Left forelimb (tissue), 1 donor: ENCODE results near the gene BRD3.
A peak's percentile ranks its signal among the peaks of the same experiment; 100 is the strongest.

Experiments
- DNase-seq: peaks from one replicate; pipeline ENCODE4 v3.0.0-alpha.2; 2018; ENCODE audit warnings: low spot score

BRD3 gene

GRCh38 chr9:134066913-134067851 is 644 bp downstream of the BRD3 start:
- peak; percentile 77 for DNase-seq

GRCh38 chr9:134066526-134066912 is 1.3 kb downstream of the BRD3 start:
- peak; percentile 54 for DNase-seq

GRCh38 chr9:134065612-134066419 is 2.0 kb downstream of the BRD3 start:
- peak; percentile 56 for DNase-seq

- DNase-seq: no peak
These were observed 3.1 kb downstream of the BRD3 start for GRCh38 chr9:134064711-134065110.

- peak; percentile 63 for DNase-seq
These were observed 4.0 kb downstream of the BRD3 start for GRCh38 chr9:134063571-134064450.

GRCh38 chr9:134063088-134063570 is 4.7 kb downstream of the BRD3 start:
- no peak for DNase-seq

- peak; percentile 57 for DNase-seq
These were observed 5.3 kb downstream of the BRD3 start for GRCh38 chr9:134062461-134063087.

GRCh38 chr9:134061688-134062371 is 6.0 kb downstream of the BRD3 start:
- peak; percentile 70 for DNase-seq

- no peak for DNase-seq
These were observed 6.7 kb downstream of the BRD3 start for GRCh38 chr9:134061019-134061687.

GRCh38 chr9:134060546-134060945 is 7.3 kb downstream of the BRD3 start:
- no peak for DNase-seq

- peak; percentile 64 for DNase-seq
These were observed 8.0 kb downstream of the BRD3 start for GRCh38 chr9:134059661-134060395.

GRCh38 chr9:134059188-134059641 is 8.6 kb downstream of the BRD3 start:
- DNase-seq: peak; percentile 57

GRCh38 chr9:134058716-134059115 is 9.1 kb downstream of the BRD3 start:
- DNase-seq: peak; percentile 57

GRCh38 chr9:134057751-134058701 is 9.8 kb downstream of the BRD3 start:
- peak; percentile 62 for DNase-seq

- peak; percentile 50 for DNase-seq
These were observed 10.5 kb downstream of the BRD3 start for GRCh38 chr9:134057307-134057657.

- DNase-seq: peak; percentile 65
These were observed 11.1 kb downstream of the BRD3 start for GRCh38 chr9:134056483-134057306.

GRCh38 chr9:134055981-134056461 is 11.8 kb downstream of the BRD3 start:
- DNase-seq: peak; percentile 81
